PC-9 (cell line): ENCODE data around the gene FERMT2. TPM values are rescaled to one million over a fixed set of nuclear protein-coding genes. Genes with fewer than 3 reads are reported as not detected.
A peak's percentile ranks its signal among the peaks of the same experiment; 100 is the strongest.

ENCODE experiments used
- BruUV-seq: library from RNA; stranded (reverse); fragments of 400-500 nt; replicated peaks from 2 replicates; lab custom pipeline; 2021; lab: Mats Ljungman, UMichigan
- CTCF ChIA-PET: fragments of 300-600 bp; sonication (Branson Sonifier 250); formaldehyde crosslinking; loops from one replicate; lab custom pipeline; 2022; ENCODE audit warnings: antibody characterized with exemption; lab: Charles Lee
- POLR2A ChIA-PET: fragments of 300-600 bp; sonication (Branson Sonifier 250); formaldehyde crosslinking; loops from one replicate; lab custom pipeline; 2022; ENCODE audit warnings: antibody characterized with exemption; ENCODE audit not compliant: unreplicated experiment; lab: Charles Lee
- DNase-seq, 2 experiments: peaks; one replicate each; pipeline versions ENCODE4 v3.0.0 to v3.0.0-alpha.2; 2015 to 2022; ENCODE audit warnings: mixed read lengths in 1 of 2
- H2AFZ ChIP-seq: fragments of 200-600 bp; sonication (generic); 2 replicates; pipeline ENCODE4 v1.8.1; 2017; ENCODE audit warnings: antibody characterized with exemption
- H3F3A ChIP-seq: fragments of 200-600 bp; sonication (generic); 2 replicates; pipeline ENCODE4 v1.8.1; 2017; ENCODE audit warnings: antibody characterized with exemption, mild to moderate bottlenecking, low read depth; ENCODE audit not compliant: insufficient read depth
- H3K27ac ChIP-seq: fragments of 200-600 bp; sonication (generic); 2 replicates; pipeline ENCODE4 v1.6.1; 2016; ENCODE audit warnings: mixed run types
- H3K27me3 ChIP-seq: fragments of 200-600 bp; sonication (generic); 2 replicates; pipeline ENCODE4 v1.6.1; 2016; ENCODE audit warnings: low read depth, mixed run types; ENCODE audit not compliant: insufficient read depth
- H3K36me3 ChIP-seq: fragments of 200-600 bp; sonication (generic); 2 replicates; pipeline ENCODE4 v1.6.1; 2016; ENCODE audit warnings: low read depth, mixed run types
- H3K4me1 ChIP-seq: fragments of 200-600 bp; sonication (generic); replicated peaks from 2 replicates; pipeline ENCODE4 v1.6.1; 2016; ENCODE audit warnings: mixed run types; ENCODE audit not compliant: insufficient read depth
- H3K4me2 ChIP-seq: fragments of 200-600 bp; sonication (generic); 2 replicates; pipeline ENCODE4 v1.6.1; 2017; ENCODE audit warnings: mixed run types
- H3K4me3 ChIP-seq: fragments of 200-600 bp; sonication (generic); 2 replicates; pipeline ENCODE4 v1.6.1; 2016; ENCODE audit warnings: mixed run types
- H3K79me2 ChIP-seq: fragments of 200-600 bp; sonication (generic); 2 replicates; pipeline ENCODE4 v1.6.1; 2017; ENCODE audit warnings: low read depth, mixed run types
- H3K9me2 ChIP-seq: fragments of 200-600 bp; sonication (generic); 2 replicates; pipeline ENCODE4 v1.8.1; 2017; ENCODE audit warnings: mild to moderate bottlenecking; ENCODE audit not compliant: insufficient read depth
- H3K9me3 ChIP-seq: fragments of 200-600 bp; sonication (generic); 2 replicates; pipeline ENCODE4 v1.8.1; 2016; ENCODE audit warnings: low read depth; ENCODE audit not compliant: insufficient read depth
- H4K20me1 ChIP-seq: fragments of 200-600 bp; sonication (generic); 2 replicates; pipeline ENCODE4 v1.8.1; 2017; ENCODE audit not compliant: insufficient read depth
- CTCF ChIP-seq: fragments of 200-600 bp; sonication (generic); conservative IDR thresholded peaks from 2 replicates; pipeline ENCODE4 v1.6.1; 2017; ENCODE audit warnings: mixed run types, antibody characterized with exemption, mild to moderate bottlenecking, moderate library complexity
- EZH2 ChIP-seq: fragments of 200-600 bp; sonication (generic); IDR thresholded peaks from 2 replicates; pipeline ENCODE4 v1.8.0; 2017; ENCODE audit warnings: antibody characterized with exemption, low read depth
- intact Hi-C: fragments of 100-400 bp; cut with micrococcal nuclease; formaldehyde crosslinking; loops from one replicate; pipeline ENCODE4 v1.10.0; 2022; ENCODE audit not compliant: unreplicated experiment
- total RNA-seq: library from RNA; stranded (reverse); gene quantifications from 2 replicates; pipeline ENCODE4 v1.2.3, GENCODE V29; 2021

The FERMT2 gene
- total RNA-seq, 1 experiment from 2014 or later: 9.0 TPM

GRCh38 chr14:52977798-52978197 is 26.9 kb upstream of the FERMT2 start:
- no peaks in the 10 kb centered on the region for H3F3A ChIP-seq
- no peak for DNase-seq
- no peak overlapping the region for H3K4me2 ChIP-seq
- POLR2A ChIA-PET: no interaction called here
- no peaks in the 10 kb centered on the region for H3K27me3 ChIP-seq
- H3K79me2 ChIP-seq: no peaks in the 10 kb centered on the region
- H3K9me2 ChIP-seq: no peaks in the 10 kb centered on the region
- H3K4me1 ChIP-seq: no peaks in the 10 kb centered on the region
- no peak overlapping the region for H3K27ac ChIP-seq
- H3K4me3 ChIP-seq: no peak overlapping the region
- intact Hi-C loops: no loop called here
- no peak overlapping the region for H2AFZ ChIP-seq
- H3K36me3 ChIP-seq: no peaks in the 10 kb centered on the region
- no peaks in the 10 kb centered on the region for H3K9me3 ChIP-seq
- no TSS peak for BruUV-seq
- no peak for TF ChIP-seq CTCF
- no peak for TF ChIP-seq EZH2
- CTCF ChIA-PET: no interaction called here
- no peaks in the 10 kb centered on the region for H4K20me1 ChIP-seq

- Histone ChIP-seq H3K27ac (no peak overlapping the region), H3K4me2 (no peak overlapping the region), H3K36me3 (no peaks in the 10 kb centered on the region), H2AFZ (no peak overlapping the region), H3K4me3 (no peak overlapping the region), H4K20me1 (no peaks in the 10 kb centered on the region), H3K4me1 (no peaks in the 10 kb centered on the region), H3K9me3 (0 out of 2 replicates have a peak, but pooled peaks cover 3% of the 10 kb centered on the region), H3F3A (no peaks in the 10 kb centered on the region), H3K9me2 (no peaks in the 10 kb centered on the region; the same call in 1 of the 2 replicates), H3K79me2 (no peaks in the 10 kb centered on the region), H3K27me3 (no peaks in the 10 kb centered on the region)
- POLR2A ChIA-PET: no interaction called here
- BruUV-seq: no TSS peak
- peak in 1 of 2 experiments; percentile 35 for DNase-seq
- no peak for TF ChIP-seq CTCF
- no peak for TF ChIP-seq EZH2
- CTCF ChIA-PET: no interaction called here
- intact Hi-C loops: no loop called here
These were observed 23.6 kb upstream of the FERMT2 start for GRCh38 chr14:52974406-52974805.

- ChIA-PET CTCF (interaction anchor here (0.6 to 1.3 kb wide), 5 partner anchors 39 to 192 kb away, joined by 3 to 8 read pairs (median 3); partner anchors contain the start of gene DDHD1), POLR2A (interaction anchor here (0.6 kb wide), 1 partner anchor 661 kb away, joined by 27 read pairs; no protein-coding TSS in a partner anchor)
- Histone ChIP-seq H3K27me3 (no peaks in the 10 kb centered on the region), H3K9me3 (no peaks in the 10 kb centered on the region), H3K4me2 (no peak overlapping the region), H3K4me1 (no peaks in the 10 kb centered on the region), H3K36me3 (no peaks in the 10 kb centered on the region), H4K20me1 (no peaks in the 10 kb centered on the region), H3K27ac (no peak overlapping the region), H3K79me2 (no peaks in the 10 kb centered on the region), H3F3A (no peaks in the 10 kb centered on the region; the same call in 1 of the 2 replicates), H3K9me2 (no peaks in the 10 kb centered on the region; the same call in 1 of the 2 replicates), H2AFZ (peak overlapping the region; percentile 52; the same call in 1 of the 2 replicates), H3K4me3 (no peak overlapping the region)
- peak; percentile 57 to 70 for DNase-seq
- TF ChIP-seq CTCF (peak; percentile 81), EZH2 (no peak)
- intact Hi-C loops: loop anchor here (1.0 to 10.0 kb wide), 4 partner anchors 96 to 1384 kb away; no protein-coding TSS in a partner anchor
- no TSS peak for BruUV-seq
These were observed 10.3 kb upstream of the FERMT2 start for GRCh38 chr14:52961060-52961639.
